NCI-H187 (cell line): ENCODE measurements around the gene FAM216A.
"Not testable (repeated sequence)": the region's sequence is repeated elsewhere in the genome, so short reads cannot be mapped to it uniquely, and the experiment has no call there.

Experiments
- DNase-seq, 2 experiments: peaks; one replicate each; lab custom pipeline; 2025; lab: John Stamatoyannopoulos, UW

The FAM216A gene

DNA sequence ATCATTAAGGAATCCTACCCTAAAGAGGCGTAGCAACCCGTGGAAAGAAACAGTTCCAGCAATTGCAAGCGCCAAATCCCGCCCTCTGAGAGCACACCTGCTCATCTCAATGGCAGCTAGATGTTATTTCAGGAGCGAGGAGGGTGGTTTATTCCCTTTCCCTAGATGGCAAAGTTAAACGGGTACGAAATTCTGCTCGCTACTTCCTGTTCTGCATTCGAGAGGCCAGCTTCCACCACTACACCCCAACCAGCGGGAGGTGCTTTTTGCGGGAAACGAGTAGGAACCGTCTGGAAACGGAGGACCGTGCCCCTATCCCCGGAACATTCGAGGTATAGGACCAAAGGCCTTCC is 32.7 kb downstream of the FAM216A start:
- DNase-seq = peak; percentile 43 to 80

DNA sequence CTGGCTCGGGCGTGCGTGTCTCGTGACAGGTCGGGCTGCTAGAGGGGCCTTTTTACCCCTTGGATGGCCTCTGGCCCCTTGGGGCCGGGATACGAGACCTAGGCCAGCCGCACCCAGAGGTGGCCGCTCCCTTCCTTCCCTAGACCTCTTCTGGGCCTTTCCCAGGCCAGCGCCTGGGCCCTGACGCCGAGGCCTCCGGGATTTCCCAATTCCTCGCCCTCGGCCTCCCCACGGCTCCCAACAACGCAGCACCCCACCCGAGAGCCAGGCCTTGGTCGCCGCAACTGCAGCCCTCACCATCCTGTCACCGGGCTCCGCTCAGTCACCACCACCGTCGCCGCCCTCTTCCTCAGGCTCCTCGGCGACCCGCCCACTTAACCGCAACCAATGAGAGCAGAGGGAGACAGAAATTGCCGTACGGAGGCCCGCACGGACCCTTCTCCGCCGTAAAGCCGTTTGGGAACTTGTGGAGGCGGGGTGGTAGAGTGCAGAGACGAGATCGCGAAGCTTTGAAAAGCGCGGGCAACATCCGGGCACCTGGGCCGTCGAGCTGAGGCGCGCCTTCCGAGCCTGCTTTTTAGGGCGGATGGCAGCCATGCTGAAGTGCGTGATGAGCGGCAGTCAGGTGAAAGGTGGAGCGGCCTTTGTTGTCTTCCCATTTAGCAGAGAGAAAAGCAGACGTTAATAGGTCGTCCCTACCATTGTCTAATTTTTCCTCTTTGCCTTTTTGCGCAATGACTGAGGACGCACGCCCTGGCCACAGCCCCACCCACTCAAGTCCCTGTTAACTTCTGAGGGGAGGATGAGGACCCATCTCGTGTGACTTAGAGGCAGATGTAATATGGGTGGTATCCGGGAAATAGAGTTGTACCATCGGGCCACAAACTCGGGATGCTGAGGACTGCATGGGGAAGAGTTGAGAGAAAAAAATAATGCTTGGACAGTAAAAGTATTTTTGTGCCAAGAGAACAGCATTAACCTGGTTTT is 33.4 kb downstream of the FAM216A start, which contains the start of the genes RAD9B and VPS29:
Gene RAD9B (plus strand): TSS at position 580 of the 987 bp plus-strand sequence. CDS start 7 bp downstream, at position 587.
Gene VPS29 (minus strand): TSS at position 360 of the 987 bp plus-strand sequence. CDS start 60 bp downstream, at position 300.
- peak; percentile 97 to 98 for DNase-seq

DNA sequence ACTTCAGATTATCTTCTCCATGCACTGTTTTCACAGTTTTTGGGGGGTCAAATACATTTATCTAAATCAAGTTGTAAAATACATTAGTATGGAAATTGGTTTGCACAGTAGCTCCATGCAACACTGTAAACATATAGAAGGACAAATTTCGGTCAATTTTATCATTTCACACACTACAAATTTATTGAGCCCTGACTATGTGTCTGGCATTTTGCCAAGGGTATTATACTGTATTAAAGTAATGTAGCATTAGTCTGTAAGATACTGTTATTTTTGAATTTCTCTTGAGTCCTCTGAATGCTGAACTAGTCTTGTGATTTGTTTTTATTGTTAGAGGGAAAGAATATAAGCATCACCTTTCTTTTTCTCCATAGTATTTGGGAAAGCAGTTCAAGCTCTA is 34.8 kb downstream of the FAM216A start:
- no peak for DNase-seq

DNA sequence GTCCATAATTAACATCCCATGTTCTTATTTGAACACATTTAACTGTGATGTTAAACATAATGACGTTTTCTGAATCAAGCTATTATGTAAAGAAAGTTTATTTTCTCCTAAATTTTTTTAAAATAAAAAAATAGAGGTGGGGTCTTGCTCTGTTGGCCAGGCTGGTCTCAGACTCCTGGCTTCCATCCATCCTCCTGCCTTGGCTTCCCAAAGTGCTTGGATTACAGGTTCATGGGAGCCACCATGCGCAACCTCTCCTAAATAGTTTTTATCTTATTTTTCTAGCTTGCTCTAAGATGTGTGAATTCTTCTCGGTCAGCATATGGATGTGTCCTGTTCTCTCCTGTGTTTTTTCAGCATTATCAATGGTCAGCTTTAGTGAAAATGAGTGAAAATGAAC is 36.7 kb downstream of the FAM216A start:
- no peak for DNase-seq

DNA sequence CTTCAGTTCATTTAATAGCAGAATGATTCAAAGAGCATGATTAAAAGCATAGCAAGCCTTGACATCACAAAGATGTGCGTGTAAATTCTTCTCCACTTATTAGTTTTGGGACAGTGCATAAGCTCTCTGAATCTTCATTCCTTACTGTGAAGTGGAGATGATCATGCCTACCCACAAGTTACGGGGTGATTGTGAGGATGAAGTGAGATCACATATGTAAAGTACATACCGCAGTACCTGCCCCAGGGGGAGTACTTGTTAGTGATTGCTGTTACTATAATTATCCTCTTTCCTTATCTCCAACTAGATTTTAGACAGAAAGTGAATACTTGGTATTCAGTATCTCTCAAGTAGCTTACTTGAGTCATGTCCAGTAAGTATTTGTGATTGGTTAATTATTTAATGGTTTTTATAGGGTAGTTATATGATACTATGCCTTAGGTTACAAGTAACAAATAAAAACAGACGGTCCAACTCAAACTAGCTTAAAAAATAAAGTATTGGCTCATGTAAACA is 39.5 kb downstream of the FAM216A start:
- DNase-seq = no peak

DNA sequence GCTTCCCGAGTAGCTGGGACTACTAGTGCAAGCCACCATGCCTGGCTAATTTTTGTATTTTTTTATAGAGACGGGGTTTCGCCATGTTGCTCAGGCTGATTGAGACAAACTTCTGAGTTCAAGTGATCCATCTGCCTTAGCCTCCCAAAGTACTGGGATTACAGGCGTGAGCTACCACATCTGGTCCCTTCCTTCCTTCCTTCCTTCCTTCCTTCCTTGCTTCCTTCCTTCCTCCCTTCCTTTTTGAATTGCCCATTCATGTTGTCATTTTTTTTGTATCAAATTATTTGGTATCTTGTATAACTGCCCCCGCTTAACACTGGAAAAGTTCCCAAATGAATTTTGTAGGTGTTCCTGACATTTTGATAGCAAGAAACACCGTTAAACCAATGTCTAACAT is 45.2 kb downstream of the FAM216A start:
- no peak for DNase-seq

DNA sequence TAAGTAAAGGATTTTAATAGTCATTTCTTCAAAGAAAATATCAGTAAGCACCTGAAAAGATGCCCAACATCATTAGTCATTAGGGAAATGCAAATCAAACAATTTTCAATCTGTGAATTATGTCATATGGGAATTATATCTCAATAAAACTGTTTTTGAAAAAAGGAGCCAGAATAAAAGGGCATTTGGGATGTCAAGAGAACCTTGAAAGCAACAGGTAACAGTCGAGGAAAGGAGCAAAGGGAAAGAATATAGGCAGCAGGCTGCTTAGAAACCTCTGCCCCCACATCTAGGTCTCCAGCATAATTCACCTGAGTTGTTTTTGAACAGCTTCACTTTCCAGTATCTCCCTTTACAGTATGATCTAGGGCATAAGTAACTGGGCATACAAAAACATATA is 45.7 kb downstream of the FAM216A start:
- no peak for DNase-seq

DNA sequence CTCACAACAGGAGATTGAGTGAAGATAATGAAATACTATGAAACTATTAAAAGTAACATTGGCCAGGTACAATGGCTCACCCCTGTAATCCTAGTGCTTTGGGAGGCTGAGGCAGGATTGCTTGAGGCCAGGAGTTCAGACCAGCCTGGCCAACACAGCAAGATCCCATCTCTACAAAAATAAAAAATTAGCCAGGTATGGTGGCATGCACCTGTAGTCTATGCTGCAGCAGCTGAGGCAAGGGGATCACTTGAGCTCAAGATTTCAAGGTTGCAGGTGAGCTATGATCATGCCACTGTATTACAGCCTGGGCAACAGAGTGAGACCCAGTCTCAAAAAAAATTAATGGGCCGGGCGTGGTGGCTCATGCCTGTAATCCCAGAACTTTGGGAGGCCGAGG is 48.4 kb downstream of the FAM216A start:
- no peak for DNase-seq

DNA sequence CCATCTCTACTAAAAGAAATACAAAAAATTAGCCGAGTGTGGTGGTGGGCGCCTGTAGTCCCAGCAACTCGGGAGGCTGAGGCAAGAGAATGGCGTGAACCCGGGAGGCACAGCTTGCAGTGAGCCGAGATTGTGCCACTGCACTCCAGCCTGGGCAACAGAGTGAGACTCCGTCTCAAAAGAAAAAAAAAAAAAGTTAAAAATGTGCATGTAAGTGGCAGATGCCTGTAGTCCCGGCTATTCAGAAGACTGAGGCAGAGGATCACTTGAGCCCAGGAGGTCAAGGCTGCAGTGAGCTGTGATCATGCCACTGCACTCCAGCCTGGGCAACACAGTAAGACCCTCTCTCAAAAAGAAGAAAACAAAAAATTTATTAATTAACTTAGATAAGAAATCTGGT is 49.4 kb downstream of the FAM216A start:
- not testable (repeated sequence) for DNase-seq

DNA sequence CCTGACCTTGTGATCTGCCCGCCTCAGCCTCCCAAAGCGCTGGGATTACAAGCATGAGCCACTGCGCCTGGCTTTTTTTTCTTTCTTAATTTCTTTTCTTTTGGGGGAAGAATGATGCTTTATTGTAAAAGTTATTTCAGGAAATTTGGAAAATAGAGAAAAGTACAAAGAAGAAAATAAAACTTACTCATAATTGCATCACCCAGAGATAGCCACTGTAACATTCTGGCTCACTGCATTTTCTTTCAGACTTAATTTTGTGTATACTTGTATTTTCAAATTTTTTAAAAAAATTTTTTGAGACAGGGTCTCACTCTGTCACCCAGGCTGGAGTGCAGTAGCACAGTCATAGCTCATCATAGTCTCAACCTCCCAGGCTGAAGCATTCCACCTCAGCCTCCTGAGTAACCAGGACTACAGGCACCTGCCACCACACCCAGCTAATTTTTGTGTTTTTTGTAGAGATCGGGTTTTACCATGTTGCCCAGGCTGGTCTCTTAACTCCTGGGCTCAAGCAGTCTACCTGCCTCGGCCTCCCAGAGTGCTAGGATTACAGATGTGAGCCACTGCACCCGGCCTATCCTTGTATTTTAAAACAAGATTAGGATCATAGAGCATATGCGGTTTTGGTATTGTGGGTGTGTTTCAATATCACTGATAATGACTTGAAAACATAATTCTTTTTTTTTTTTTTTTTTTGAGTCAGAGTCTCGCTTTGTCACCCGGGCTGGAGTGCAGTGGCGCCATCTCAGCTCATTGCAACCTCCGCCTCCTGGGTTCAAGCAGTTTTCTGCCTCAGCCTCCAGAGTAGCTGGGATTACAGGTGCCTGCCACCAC is 52.4 kb downstream of the FAM216A start:
- not testable (repeated sequence) for DNase-seq

DNA sequence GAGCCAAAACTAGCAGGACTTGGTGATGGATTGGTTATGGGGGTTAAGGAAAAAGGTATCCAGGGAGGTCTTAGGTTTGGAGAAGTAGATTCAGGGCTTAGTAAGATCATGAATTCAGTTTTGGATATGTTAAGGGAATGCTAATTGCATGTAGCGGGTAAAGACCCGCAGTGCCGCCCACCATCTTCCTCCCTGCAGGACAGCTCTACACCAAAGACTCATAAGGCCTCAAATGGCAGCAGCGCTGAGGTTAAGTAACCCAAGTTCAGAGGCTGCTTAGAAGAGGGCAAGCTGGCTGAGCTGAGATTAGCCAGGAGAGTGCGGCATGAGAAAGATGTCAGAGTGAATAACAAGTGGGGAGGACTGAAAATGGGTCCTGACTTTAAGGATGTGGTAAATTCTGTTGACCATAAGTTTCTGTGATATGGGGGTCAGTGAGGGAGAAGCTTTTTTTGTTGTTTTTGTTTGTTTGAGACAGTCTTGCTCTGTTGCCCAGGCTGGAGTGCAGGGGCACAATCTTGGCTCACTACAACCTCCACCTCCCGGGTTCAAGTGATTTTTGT is 59.7 kb downstream of the FAM216A start:
- DNase-seq = no peak

DNA sequence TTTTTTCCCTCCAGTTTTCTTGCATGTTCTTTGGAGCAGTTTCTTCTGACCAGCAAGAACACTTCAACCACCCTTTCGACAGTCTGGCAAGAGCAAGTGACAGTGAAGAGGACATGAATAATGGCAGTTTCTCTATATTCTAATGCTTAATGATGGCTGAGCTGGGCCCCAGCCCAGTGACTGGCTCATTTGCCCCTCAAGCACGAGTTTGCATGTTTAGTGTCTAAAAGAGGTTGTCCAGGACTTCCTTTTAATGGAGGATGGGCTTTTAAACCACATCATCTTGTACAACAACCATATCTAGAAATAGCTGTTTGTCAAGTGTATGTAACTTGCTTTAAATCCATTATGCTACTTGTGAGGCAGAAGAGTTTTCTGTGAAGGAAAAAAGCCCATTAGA is 61.9 kb downstream of the FAM216A start:
- DNase-seq = peak; percentile 66 to 80

DNA sequence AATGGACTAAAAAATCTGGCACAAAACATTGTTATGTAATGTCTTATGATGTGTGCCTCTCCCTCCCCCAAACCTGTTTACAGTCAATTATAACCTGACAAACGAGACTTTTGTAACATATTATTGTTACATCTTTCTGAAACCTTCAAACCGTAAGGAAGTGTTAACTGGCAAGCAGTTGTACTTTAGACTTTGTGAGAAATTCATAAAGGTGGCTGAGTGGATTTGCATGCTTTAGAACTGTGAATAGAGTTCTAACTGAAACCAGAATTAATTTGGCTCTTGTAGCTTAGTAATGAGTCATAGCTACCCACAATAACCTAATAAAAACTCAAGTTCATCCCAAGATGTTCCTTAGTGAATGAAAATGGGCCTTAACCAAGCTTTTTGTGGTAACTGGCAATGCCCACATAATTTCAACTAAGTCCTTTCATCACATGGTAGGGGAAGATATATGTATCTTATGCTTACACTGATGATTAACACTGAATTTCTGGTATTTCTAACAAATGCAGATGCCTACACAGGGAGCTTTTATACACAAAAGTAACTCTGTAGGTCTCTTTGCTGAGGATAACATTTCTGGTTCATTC is 63.2 kb downstream of the FAM216A start:
- DNase-seq = no peak

DNA sequence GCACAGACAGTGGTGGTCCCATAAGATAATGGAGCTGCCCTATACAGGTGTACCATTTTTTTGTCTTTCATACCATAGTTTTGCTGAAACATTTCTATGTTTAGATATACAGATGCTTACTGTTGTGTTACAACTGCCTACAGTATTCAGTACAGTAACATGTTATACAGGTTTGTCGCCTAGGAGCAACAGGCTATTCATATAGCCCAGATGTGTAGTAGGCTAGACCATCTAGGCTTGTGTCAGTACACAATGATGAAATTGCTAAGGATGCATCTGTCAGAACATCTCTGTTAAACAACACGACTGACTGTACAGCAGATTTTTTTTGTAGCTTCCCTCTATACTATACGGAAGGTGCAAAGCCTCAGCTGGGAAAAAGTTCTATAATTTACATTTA is 64.0 kb downstream of the FAM216A start:
- no peak for DNase-seq

DNA sequence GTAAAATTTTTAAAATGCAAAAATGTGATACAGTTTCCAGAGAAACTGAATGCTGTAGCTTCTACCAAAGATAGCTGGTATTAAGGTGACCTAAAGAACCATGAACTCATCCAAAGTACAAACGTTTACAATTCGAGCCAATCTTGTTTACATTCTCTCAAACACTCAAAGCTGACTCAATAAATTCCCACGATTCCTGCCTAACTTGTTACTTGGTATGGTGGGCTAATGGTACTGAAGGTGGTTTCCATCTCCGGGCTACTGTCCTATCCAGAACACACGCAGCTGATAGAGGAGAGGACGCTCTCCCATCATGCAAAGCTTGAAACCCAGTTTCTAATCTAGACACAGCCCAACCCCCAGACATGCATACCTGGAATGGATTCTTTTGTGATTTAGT is 65.0 kb downstream of the FAM216A start:
- DNase-seq = no peak

DNA sequence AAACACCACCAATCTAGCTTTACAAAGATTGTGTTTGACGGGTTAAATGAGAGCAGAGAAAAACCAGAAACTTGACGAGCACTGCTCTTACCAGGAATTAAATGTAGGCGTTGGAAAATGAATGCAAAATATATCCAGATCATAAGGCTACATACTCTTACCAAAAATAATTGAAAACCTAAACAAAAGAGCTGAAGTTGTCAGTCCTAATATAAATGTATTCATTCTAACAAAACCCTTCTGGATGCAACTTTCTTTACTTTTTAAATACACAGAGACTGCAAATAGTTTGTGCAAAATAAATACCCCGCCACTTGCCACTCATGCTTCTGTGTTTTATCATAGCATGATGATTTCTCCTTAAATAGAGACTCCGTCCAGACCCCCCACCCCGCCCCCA is 66.2 kb downstream of the FAM216A start:
- DNase-seq = no peak

DNA sequence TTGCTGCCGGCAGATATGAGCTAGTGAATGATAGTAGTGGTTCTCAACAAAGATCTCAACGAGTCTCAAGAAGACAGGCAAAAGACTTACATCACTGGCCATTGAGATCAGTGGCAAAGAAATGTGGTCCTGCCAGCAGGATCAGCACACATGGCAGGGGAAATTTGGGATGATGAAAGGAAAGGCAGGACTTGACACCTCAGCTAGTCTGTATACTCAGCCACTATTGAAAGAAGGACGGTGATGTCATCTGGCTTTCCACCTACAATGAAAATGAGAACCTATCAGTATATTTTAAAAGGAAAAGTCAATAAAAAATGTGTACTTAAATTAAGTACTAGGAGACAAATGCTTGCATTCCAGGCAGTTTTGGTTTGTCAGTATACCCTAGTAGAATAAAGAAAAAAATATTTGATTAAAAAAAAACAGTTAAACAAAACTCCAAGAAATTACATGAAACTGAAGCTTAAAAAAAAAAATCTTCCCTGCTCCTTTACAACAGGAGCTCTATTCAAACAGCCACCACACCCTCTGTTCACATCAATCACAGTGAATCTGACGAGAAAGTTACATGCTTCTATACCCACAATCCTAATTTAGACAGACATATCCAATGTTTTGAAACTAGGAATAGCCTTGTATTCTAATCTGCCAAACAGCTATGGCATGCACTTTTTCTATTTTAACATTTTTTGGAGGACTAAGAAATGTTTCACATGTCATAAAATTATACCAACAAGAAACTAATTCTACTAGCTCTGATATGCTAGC is 68.4 kb downstream of the FAM216A start:
- DNase-seq = no peak

DNA sequence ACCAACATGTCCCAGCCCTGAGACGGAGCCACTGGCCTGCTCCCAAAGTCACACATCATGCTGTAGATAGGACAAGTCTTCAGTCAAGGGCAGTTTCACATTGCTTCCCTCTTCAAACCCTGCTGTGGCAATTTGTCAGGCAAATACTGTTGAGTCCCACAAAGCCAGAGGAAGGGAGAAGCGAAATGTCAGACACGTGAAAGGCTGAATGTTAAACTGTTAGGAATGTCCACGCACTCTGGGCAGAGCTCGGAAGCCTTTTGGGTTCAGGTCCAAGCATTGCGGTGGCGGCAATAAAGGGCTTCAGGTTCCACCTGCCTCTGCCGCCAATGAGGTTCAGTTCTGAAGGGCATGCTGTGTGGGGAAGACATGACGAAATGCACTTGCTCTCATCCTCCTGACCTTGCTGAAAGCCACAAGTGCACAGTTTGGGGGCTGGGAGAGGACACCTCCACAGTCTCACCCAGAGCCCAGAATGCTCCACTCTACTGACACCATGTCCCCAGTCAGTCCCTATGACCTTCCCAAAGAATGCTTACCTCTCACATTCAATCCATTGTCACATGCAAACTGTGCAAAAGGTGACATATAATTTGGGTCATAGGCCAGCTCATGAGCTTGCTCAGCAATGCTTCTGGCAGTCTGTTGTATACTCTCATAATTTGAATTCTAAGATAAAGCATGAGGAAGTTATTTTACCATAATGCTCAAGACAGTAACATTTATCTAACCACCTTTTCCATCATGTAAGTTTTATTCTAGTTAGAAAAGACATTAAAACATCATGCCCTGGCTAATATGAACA is 69.2 kb downstream of the FAM216A start:
- DNase-seq = no peak

DNA sequence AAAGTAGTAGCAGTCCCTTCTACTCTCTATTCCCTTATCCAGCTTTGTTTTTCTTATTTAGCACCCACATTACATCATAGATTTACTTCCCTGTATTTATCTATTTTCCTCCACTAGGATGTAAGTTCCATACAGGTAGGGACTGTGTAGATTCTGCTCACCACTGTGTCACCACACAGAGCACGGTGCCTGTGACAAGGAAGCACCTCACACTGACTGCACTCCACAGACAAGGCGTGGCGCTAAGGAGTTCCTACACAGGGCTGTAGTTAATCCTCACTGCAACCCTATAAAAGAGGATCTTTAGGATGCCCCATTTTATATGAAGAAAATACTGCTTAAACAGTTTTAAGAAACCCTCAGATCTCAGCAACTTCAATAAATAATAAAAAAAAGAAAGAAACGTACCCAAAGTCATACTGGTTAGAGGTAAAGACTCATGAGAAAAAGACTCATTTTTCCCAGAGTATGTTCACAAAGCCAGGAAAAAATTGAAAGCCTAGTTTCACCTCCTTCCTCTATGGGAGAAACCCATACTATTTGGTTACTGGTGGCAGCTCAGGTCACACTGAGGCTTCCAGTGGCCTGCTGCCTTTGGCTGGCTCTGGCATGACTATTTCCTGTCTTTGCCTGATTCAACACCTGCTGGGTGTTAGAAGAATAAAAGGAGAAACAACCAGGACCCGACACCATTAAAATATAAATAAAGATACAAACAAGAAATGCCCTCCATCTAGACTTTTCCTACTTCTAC is 70.4 kb downstream of the FAM216A start:
- DNase-seq = no peak
